Mononuclear cell (primary cell): ENCODE measurements around the gene P2RX5. TPM values are rescaled to one million over a fixed set of nuclear protein-coding genes. Genes with fewer than 3 reads are reported as not detected.
A peak's percentile ranks its signal among the peaks of the same experiment; 100 is the strongest.
"Not testable (repeated sequence)": the region's sequence is repeated elsewhere in the genome, so short reads cannot be mapped to it uniquely, and the experiment has no call there.

Experiments used
- H3K27me3 ChIP-seq: 2 replicates; pipeline ENCODE4 v1.6.0; 2011; ENCODE audit warnings: low read length, control low read depth; ENCODE audit not compliant: insufficient read depth
- H3K4me1 ChIP-seq: 2 replicates; pipeline ENCODE4 v1.5.1; 2011; ENCODE audit warnings: mild to moderate bottlenecking, low read length, control low read depth; ENCODE audit not compliant: insufficient read depth
- H3K4me3 ChIP-seq: 2 replicates; pipeline ENCODE4 v1.5.1; 2011; ENCODE audit warnings: mild to moderate bottlenecking, low read length, moderate library complexity
- H3K9me3 ChIP-seq: 2 replicates; pipeline ENCODE4 v1.5.1; 2011; ENCODE audit warnings: low read depth, mild to moderate bottlenecking, control low read depth, low read length
- total RNA-seq: library from RNA; depleted of rRNA; stranded (reverse); fragments of >200 nt; gene quantifications from one replicate; pipeline ENCODE4 v1.2.3, GENCODE V29; 2012

P2RX5 gene
- total RNA-seq, 1 donor: 15.6 TPM

DNA sequence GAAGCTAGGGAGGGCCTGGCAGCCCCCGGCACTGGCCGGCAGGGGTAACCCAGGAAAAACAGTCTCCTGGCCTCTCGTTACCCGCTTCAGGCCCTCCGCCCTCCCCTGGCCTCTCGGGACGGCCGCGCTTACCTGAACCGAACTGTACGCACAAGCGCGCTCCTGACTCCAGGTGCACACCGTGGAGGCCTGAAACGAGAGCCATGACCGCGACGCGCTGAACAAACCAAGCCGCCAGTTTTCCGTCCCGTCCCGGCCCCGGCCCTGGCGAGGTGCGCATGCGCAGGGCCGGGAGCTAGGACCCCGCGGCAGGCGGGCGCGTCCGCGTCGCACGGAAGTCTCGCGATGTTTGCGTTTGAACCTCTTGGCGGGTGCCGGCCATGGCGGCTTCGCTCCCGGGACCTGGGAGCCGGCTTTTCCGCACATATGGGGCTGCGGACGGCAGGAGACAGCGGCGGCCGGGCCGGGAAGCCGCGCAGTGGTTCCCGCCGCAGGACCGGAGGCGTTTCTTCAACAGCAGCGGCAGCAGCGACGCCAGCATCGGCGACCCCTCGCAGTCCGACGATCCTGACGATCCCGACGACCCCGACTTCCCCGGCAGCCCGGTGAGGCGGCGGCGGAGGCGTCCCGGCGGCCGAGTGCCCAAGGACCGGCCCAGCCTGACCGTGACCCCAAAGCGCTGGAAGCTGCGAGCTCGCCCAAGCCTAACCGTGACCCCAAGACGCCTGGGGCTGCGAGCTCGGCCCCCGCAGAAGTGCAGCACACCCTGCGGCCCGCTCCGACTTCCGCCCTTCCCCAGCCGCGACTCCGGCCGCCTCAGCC lies 27.8 kb upstream of the P2RX5 start, which contains the start of gene HASPIN:
Gene HASPIN (plus strand): TSS at position 348 of the 822 bp plus-strand sequence. CDS start 33 bp downstream, at position 381.
- no peaks in the 10 kb centered on the region for H3K27me3 ChIP-seq
- no peaks in the 10 kb centered on the region for H3K9me3 ChIP-seq
- H3K4me1 ChIP-seq: peaks cover 59% of the 10 kb centered on the region
- peak within 1 kb of the TSS; percentile 92 for H3K4me3 ChIP-seq

DNA sequence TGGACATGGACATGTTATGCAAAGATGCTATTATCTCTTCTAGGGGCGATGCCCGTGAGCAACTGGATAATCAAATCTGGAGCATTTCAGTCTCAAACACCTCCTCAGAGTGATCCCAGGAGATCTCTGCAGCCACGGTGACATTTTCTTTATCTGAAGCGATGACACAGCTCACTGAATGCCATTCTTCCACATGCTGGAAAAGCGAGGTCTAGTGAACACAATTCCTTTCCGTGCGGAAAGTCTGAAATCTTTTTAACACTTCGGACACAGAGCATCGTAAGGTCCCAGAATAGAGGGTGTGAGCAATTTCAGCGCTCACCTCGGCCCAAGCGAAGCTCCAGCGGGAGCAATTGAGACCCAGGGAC lies 27.2 kb upstream of the P2RX5 start:
- Histone ChIP-seq H3K27me3 (no peaks in the 10 kb centered on the region), H3K4me3 (peak overlapping the region; percentile 92), H3K9me3 (no peaks in the 10 kb centered on the region), H3K4me1 (peaks cover 65% of the 10 kb centered on the region)

DNA sequence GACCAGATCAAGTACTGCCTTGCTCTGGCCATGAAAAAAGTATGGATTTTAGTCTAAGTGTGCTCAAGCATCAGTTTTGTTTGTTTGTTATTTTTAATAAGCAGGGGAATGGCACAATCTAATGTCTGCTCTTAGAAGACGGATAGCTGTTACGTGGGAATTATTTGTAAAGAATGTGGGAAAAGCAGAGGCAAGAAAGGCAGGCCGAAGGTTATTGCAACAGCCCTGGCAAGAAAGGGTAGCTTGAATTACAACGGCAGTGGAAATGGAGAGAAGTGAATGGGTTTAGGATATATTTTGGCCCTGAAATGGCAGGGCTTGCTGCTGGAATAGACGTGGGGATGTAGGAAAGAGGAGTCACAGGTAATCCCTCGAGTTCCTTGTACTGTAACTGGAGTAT lies 26.8 kb upstream of the P2RX5 start:
- peaks cover 70% of the 10 kb centered on the region for H3K4me1 ChIP-seq
- H3K27me3 ChIP-seq: no peaks in the 10 kb centered on the region
- H3K9me3 ChIP-seq: no peaks in the 10 kb centered on the region
- H3K4me3 ChIP-seq: peak overlapping the region; percentile 92

DNA sequence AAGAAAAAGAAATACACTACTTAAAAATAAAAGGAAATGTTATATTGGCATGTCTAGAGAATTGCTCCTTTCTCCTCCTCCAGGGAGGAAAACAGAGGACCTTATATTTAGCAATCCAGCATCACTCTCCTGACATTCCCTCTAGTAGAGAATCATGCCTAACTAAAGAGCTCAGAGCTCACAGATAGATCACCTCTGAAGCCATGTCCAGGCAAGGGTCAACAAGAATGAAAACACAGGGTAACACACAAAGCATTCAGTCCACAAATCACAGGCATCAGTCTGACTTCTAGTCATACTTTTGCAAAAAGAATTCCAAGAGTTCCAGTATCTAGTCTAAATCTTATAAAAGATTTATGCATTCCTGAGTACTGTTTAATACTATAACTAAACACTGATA lies 23.3 kb upstream of the P2RX5 start:
- no peak overlapping the region for H3K4me3 ChIP-seq
- peaks cover 62% of the 10 kb centered on the region for H3K4me1 ChIP-seq
- no peaks in the 10 kb centered on the region for H3K9me3 ChIP-seq
- no peaks in the 10 kb centered on the region for H3K27me3 ChIP-seq

DNA sequence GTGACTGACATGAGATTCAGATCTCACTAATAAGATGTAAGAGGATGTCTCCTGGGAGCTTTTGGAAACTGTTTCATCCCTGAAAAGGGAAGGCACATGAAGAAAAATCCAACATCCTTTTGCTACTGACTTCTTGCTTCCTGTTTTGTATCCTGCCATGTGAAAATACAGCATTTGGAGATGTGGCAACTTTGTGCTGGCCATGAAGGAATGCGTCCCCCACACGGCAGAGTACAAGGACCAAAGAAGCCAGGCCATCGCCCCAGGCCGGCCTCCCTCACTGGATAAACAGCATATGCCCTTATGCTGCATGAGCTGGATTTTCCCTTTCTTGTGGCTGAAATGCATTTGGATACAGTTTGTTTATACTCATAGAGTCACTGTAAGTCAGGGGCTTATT lies 22.2 kb upstream of the P2RX5 start:
- Histone ChIP-seq H3K4me1 (peaks cover 59% of the 10 kb centered on the region), H3K27me3 (no peaks in the 10 kb centered on the region), H3K9me3 (no peaks in the 10 kb centered on the region), H3K4me3 (no peak overlapping the region)

DNA sequence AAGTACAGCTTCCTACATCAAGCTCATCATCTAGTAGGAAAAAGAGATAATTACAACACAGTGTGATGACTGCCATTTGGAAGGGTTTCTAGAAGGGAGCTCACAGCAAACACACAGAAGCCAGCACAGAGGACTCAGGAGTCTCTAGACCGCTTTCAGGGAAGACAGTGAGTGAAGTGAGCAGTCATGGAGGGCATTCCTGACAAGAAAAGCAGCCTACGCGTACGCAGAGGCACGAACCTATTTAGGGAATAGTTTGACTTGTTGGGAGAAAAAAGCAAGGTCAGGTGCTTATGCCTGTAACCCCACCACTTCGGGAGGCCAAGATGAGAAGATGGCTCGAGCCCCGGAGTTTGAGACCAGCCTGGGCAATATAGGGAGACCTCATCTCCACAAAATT lies 19.3 kb upstream of the P2RX5 start:
- Histone ChIP-seq H3K4me1 (peaks cover 61% of the 10 kb centered on the region), H3K9me3 (no peaks in the 10 kb centered on the region), H3K27me3 (no peaks in the 10 kb centered on the region), H3K4me3 (no peak overlapping the region)

DNA sequence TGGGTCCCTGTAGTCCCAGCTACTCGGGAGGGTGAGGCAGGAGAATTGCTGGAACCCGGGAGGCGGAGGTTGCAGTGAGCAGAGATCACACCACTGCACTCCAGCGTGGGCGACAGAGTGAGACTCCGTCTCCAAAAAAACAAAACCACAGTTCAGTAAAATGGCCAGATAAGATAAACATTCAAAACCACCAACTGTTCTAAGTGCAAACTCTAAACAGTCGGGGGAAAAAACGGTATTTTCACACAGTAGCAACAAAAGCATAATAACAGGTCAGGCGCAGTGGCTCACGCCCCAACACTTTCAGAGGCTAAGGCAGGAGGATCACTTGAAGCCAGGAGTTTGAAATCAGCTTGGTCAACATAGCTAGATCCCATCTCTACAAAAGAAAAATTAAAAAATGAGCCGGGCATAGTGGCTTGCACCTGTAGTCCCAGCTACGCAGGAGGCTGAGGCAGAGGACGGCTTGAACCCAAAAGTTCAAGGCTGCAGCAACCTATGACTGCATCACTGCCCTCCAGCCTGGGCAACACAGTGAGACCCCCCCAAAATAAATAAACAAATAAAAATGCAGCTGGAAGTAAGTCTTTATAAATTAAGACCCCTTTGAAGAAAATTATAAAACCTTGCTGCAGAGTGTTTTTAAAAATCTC lies 17.0 kb upstream of the P2RX5 start:
- Histone ChIP-seq H3K27me3 (no peaks in the 10 kb centered on the region), H3K4me1 (peaks cover 48% of the 10 kb centered on the region), H3K4me3 (no peak overlapping the region), H3K9me3 (no peaks in the 10 kb centered on the region)

DNA sequence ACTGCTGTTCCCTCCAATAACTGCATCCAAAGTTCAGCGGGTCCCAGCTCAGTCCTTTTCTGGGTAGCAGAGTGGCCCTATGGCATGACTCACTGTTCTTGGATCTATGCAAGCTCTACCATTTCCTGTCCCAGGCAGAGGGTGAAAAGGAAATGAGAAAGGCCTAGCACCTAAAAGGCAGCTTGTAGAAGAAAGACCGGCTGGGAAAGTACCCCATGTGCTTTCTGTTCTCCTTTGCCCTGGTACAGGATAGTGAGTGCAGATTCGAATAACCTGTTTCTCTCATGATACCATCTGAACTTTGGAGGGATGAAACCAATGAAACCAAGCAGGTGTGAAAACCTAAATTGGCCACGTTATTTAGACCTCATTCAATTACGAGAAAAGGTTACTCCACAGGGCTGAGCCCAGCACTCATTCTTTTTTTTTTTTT lies 15.0 kb upstream of the P2RX5 start:
- no peak overlapping the region for H3K4me3 ChIP-seq
- H3K9me3 ChIP-seq: no peaks in the 10 kb centered on the region
- H3K4me1 ChIP-seq: peaks cover 43% of the 10 kb centered on the region
- no peaks in the 10 kb centered on the region for H3K27me3 ChIP-seq

DNA sequence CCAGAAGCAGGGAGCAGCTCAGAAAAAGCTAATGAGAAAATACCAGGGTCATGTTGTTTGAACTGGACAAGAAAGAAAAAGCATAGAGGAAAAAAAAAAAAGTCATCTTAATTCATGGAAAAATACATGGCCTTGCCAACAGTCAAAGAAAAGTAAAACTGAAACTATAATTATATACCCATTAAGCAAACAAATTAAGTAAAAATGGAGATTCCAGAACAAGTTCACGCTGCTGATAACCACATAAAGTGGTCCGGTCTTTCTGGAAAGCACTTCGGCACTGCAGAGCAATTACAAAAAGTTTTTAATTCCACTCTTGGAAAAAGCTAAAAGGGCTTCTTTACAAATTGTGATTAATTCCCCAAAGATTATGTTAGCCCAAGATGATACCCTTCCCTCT lies 12.4 kb upstream of the P2RX5 start:
- H3K9me3 ChIP-seq: no peaks in the 10 kb centered on the region
- no peak overlapping the region for H3K4me3 ChIP-seq
- H3K4me1 ChIP-seq: peaks cover 46% of the 10 kb centered on the region
- H3K27me3 ChIP-seq: no peaks in the 10 kb centered on the region

DNA sequence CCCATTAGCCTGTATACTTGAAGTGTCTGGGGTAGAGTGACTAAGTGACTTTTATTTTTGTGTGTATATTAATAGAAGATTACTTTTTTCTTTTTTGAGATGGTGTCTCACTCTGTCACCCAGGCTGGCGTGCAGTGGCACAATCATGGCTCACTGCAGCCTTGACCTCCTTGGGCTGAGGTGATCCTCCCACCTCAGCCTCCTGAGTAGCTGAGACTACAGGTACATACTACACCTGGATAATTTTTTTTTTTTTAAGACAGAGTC lies 9.7 kb upstream of the P2RX5 start:
- not testable (repeated sequence) for H3K27me3 ChIP-seq, H3K4me3 ChIP-seq, H3K9me3 ChIP-seq
- peaks cover 22% of the 10 kb centered on the region for H3K4me1 ChIP-seq

DNA sequence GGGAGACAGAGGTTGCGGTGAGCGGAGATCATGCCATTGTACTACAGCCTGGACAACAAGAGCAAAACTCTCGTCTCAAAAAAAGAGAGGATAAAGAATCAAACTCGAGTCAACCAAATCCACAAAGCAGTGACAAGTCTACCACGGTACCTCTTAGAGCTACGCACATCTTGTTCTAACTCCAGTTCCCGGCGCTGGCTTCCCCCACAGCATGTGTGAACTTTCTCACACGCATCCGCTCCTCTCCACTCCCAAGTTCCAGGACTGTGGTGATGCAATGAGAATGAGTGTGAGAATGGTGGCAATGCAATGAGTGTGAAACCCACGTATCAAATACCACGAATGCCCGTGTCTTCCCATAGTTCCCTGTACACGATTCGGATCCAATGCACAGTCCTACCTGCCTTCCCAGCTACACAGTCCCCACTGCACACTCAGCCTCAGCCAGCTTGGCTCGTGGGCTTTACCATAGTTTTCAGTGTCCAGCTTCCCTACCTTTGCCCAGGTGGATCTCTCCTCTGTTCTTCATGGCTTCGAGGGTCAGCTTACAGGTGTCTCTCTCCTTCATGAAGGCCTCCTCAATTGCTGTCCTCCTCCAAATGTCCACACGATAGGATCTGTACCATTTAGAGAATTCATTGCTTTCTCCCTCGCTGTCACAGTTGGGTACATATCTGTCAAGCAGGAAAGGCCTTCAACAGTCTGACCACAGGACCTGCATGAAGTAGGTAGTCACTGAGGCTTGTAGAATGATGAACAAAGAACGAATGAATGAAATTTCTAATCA lies 9.2 kb upstream of the P2RX5 start:
- Histone ChIP-seq H3K27me3 (no peaks in the 10 kb centered on the region), H3K9me3 (no peaks in the 10 kb centered on the region), H3K4me1 (peaks cover 17% of the 10 kb centered on the region), H3K4me3 (no peak overlapping the region)

DNA sequence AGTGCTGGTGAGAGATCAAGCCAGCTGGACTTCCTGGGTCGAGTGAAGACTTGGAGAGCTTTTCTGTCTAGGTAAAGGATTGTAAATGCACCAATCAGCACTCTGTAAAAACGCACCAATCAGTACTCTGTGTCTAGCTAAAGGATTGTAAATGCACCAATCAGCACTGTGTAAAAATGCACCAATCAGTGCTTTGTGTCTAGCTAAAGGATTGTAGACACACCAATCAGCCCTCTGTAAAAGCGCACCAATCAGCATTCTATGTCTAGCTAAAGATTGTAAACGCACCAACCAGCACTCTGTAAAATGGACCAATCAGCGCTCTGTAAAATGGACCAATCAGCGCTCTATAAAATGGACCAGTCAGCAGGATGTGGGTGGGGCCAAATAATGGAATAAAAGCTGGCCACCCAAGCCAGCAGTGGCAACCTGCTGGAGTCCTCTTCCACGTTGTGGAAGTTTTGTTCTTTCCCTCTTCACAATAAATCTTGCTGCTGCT lies 6.1 kb upstream of the P2RX5 start:
- not testable (repeated sequence) for H3K27me3 ChIP-seq, H3K4me3 ChIP-seq, H3K9me3 ChIP-seq, H3K4me1 ChIP-seq

DNA sequence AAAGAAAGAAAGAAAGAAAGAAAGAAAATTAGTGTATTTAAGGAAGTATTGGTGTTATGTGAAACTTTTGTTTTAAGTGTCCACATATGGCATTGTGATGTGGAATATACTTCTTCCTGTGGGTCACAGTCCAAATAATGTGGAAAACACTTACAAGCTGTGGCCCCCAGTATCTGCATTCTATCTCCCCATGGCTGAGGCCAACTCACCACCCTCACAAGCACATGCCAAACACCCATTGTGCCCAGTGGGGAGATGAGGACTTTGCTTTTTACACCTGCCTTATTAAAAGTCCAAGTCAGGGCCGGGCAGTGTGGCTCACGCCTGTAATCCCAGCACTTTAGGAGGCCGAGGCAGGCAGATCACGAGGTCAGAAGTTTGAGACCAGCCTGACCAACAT lies 4.0 kb upstream of the P2RX5 start:
- H3K27me3 ChIP-seq: no peaks in the 10 kb centered on the region
- H3K4me3 ChIP-seq: no peak overlapping the region
- H3K9me3 ChIP-seq: no peaks in the 10 kb centered on the region
- H3K4me1 ChIP-seq: peaks cover 19% of the 10 kb centered on the region

DNA sequence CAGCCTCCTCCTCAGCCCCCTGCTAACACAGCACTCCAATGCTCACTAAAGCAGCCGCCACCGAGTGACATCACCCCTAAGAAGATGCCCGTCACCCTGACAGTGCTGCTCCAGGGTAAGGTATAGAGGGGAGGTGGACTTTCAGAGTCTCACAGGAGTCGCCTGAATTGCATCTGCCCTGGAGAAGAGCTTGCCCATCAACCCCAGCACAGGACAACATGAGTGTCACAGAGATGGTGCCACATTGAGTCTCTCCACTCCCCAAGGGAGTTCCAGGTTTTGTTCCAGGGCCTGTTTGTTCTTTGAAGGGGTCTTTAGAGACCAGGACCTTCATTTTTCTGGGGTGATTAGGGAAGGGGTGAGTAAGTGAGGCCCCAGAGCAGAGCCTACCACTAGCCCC lies 2.2 kb upstream of the P2RX5 start:
- Histone ChIP-seq H3K4me1 (peaks cover 32% of the 10 kb centered on the region), H3K9me3 (no peaks in the 10 kb centered on the region), H3K4me3 (no peak overlapping the region), H3K27me3 (no peaks in the 10 kb centered on the region)

DNA sequence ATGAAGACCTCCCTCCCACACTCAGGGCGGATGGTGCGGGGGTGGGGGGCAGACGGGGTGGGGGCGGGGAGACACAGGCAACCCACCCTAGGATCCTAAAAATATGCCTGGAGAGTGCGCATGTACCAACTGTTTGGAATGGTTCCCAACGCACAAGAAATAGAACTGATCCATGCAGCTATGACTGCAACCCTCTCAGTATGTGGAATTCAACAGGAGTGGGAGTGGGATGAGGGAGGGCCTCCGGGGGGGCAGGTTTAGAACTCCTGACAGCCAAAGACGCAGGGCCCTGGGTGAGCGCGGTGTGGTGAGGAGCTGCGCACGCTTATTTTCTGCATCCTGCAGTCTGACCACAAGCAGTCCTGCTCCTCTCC lies 1.1 kb upstream of the P2RX5 start:
- no peaks in the 10 kb centered on the region for H3K27me3 ChIP-seq
- no peak overlapping the region for H3K4me3 ChIP-seq
- no peaks in the 10 kb centered on the region for H3K9me3 ChIP-seq
- H3K4me1 ChIP-seq: peaks cover 37% of the 10 kb centered on the region
